H9 (cell line): ENCODE measurements around the gene MTMR6. TPM values are rescaled to one million over a fixed set of nuclear protein-coding genes. Genes with fewer than 3 reads are reported as not detected.

Experiments used
- DNase-seq: peaks from one replicate; pipeline ENCODE4 v3.0.0-alpha.2; 2017
- H2AFZ ChIP-seq: one replicate; pipeline ENCODE4 v1.6.1; 2013; ENCODE audit warnings: mild to moderate bottlenecking, low read length, control low read depth, moderate library complexity
- H2AK5ac ChIP-seq: 2 replicates; pipeline ENCODE4 v1.6.1; 2013; ENCODE audit warnings: low read length, control low read depth, mixed read lengths; ENCODE audit not compliant: insufficient read length
- H2BK120ac ChIP-seq: one replicate; pipeline ENCODE4 v1.6.1; 2013; ENCODE audit warnings: low read depth, mild to moderate bottlenecking, low read length, control low read depth, inconsistent platforms; ENCODE audit not compliant: poor library complexity, severe bottlenecking
- H2BK12ac ChIP-seq: 2 replicates; pipeline ENCODE4 v1.6.1; 2013; ENCODE audit warnings: low read length, control low read depth, mixed read lengths, low read depth; ENCODE audit not compliant: insufficient read length
- H2BK15ac ChIP-seq: 2 replicates; pipeline ENCODE4 v1.6.1; 2013; ENCODE audit warnings: low read depth, low read length, control low read depth
- H2BK20ac ChIP-seq: one replicate; pipeline ENCODE4 v1.6.1; 2013; ENCODE audit warnings: low read depth, mild to moderate bottlenecking, low read length, control low read depth, inconsistent platforms; ENCODE audit not compliant: poor library complexity, severe bottlenecking
- H2BK5ac ChIP-seq: 2 replicates; pipeline ENCODE4 v1.6.1; 2013; ENCODE audit warnings: low read length, control low read depth, mixed read lengths; ENCODE audit not compliant: insufficient read length
- H3K14ac ChIP-seq: 2 replicates; pipeline ENCODE4 v1.6.1; 2013; ENCODE audit warnings: low read length, control low read depth; ENCODE audit not compliant: insufficient read depth
- H3K18ac ChIP-seq: 2 replicates; pipeline ENCODE4 v1.6.1; 2013; ENCODE audit warnings: low read depth, mild to moderate bottlenecking, mixed read lengths, low read length, control low read depth; ENCODE audit not compliant: insufficient read length
- H3K23ac ChIP-seq: 2 replicates; pipeline ENCODE4 v1.6.1; 2013; ENCODE audit warnings: low read length, control low read depth, mixed read lengths, low read depth; ENCODE audit not compliant: insufficient read length
- H3K23me2 ChIP-seq: 2 replicates; pipeline ENCODE4 v1.6.1; 2013; ENCODE audit warnings: low read depth, mild to moderate bottlenecking, mixed read lengths, low read length, control low read depth; ENCODE audit not compliant: insufficient read length, poor library complexity, severe bottlenecking
- H3K27ac ChIP-seq: 2 replicates; pipeline ENCODE4 v1.5.1; 2013; ENCODE audit warnings: low read length, control low read depth, mixed read lengths, low read depth; ENCODE audit not compliant: insufficient read length
- H3K27me3 ChIP-seq: 2 replicates; pipeline ENCODE4 v1.6.1; 2013; ENCODE audit warnings: low read length, control low read depth, inconsistent platforms; ENCODE audit not compliant: insufficient read depth
- H3K4ac ChIP-seq: 2 replicates; pipeline ENCODE4 v1.6.1; 2013; ENCODE audit warnings: low read depth, mild to moderate bottlenecking, control low read depth, inconsistent platforms, low read length, moderate library complexity
- H3K4me1 ChIP-seq: 2 replicates; pipeline ENCODE4 v1.6.1; 2013; ENCODE audit warnings: low read length, control low read depth, inconsistent platforms; ENCODE audit not compliant: insufficient read depth
- H3K4me2 ChIP-seq: 2 replicates; pipeline ENCODE4 v1.6.1; 2013; ENCODE audit warnings: low read length, control low read depth, mixed read lengths; ENCODE audit not compliant: insufficient read length, insufficient read depth
- H3K56ac ChIP-seq: 2 replicates; pipeline ENCODE4 v1.6.1; 2013; ENCODE audit warnings: low read depth, mild to moderate bottlenecking, mixed read lengths, low read length, control low read depth; ENCODE audit not compliant: insufficient read length
- H3K79me1 ChIP-seq: 2 replicates; pipeline ENCODE4 v1.6.1; 2013; ENCODE audit warnings: low read depth, mild to moderate bottlenecking, moderate library complexity, low read length, control low read depth, inconsistent platforms; ENCODE audit not compliant: insufficient read depth, poor library complexity, severe bottlenecking
- H3K79me2 ChIP-seq: 2 replicates; pipeline ENCODE4 v1.6.1; 2013; ENCODE audit warnings: low read length, control low read depth, inconsistent platforms; ENCODE audit not compliant: insufficient read depth
- H3K9ac ChIP-seq: 2 replicates; pipeline ENCODE4 v1.6.1; 2013; ENCODE audit warnings: low read length, control low read depth, mixed read lengths; ENCODE audit not compliant: insufficient read length; ENCODE audit errors: extremely low read depth
- H3K9me3 ChIP-seq: one replicate; pipeline ENCODE4 v1.6.1; 2013; ENCODE audit warnings: low read depth, low read length, inconsistent platforms; ENCODE audit not compliant: control insufficient read depth
- H3T11ph ChIP-seq: one replicate; pipeline ENCODE4 v1.6.1; 2013; ENCODE audit warnings: mild to moderate bottlenecking, low read length, control low read depth, inconsistent platforms
- H4K20me1 ChIP-seq: one replicate; pipeline ENCODE4 v1.6.1; 2013; ENCODE audit not compliant: control insufficient read depth, insufficient read length, insufficient read depth
- H4K5ac ChIP-seq: 2 replicates; pipeline ENCODE4 v1.6.1; 2013; ENCODE audit warnings: low read depth, mild to moderate bottlenecking, mixed read lengths, low read length, control low read depth; ENCODE audit not compliant: insufficient read length
- H4K8ac ChIP-seq: replicated peaks from 2 replicates; pipeline ENCODE4 v1.6.1; 2013; ENCODE audit warnings: low read length, control low read depth, mixed read lengths, low read depth; ENCODE audit not compliant: insufficient read length
- H4K91ac ChIP-seq: 2 replicates; pipeline ENCODE4 v1.6.1; 2013; ENCODE audit warnings: low read depth, mild to moderate bottlenecking, moderate library complexity, mixed read lengths, low read length, control low read depth; ENCODE audit not compliant: insufficient read length
- H3K27ac Mint-ChIP-seq, 3 experiments: 2 replicates in 2 of 3; 3 replicates in 1 of 3; pipeline ENCODE4 v1.8.0; 2020 to 2021; ENCODE audit warnings: mixed read lengths in 3 of 3, mild to moderate bottlenecking in 1 of 3, moderate library complexity in 1 of 3
- H3K27me3 Mint-ChIP-seq: 2 replicates; pipeline ENCODE4 v1.8.0; 2021; ENCODE audit warnings: low read depth, mild to moderate bottlenecking, moderate library complexity, mixed read lengths
- H3K36me3 Mint-ChIP-seq, 3 experiments: 2 replicates in 2 of 3; 3 replicates in 1 of 3; pipeline ENCODE4 v1.8.0; 2020 to 2021; ENCODE audit warnings: low read depth in 3 of 3, mixed read lengths in 3 of 3; ENCODE audit not compliant: insufficient read depth in 1 of 3
- H3K4me1 Mint-ChIP-seq, 2 experiments: 2 replicates each; pipeline ENCODE4 v1.8.0; 2020; ENCODE audit warnings: mixed read lengths in 2 of 2
- H3K4me3 Mint-ChIP-seq, 2 experiments: 2 replicates in 1 of 2; 3 replicates in 1 of 2; pipeline ENCODE4 v1.8.0; 2020 to 2021; ENCODE audit warnings: mild to moderate bottlenecking in 2 of 2, mixed read lengths in 2 of 2, moderate library complexity in 1 of 2
- H3K9me3 Mint-ChIP-seq, 2 experiments: 2 replicates in 1 of 2; 3 replicates in 1 of 2; pipeline ENCODE4 v1.8.0; 2020; ENCODE audit warnings: mild to moderate bottlenecking in 2 of 2, mixed read lengths in 2 of 2, moderate library complexity in 1 of 2
- CTCF ChIP-seq: fragments of 200-600 bp; sonication (generic); conservative IDR thresholded peaks from 3 replicates; pipeline ENCODE4 v1.8.0; 2021; ENCODE audit warnings: antibody characterized with exemption, mild to moderate bottlenecking
- WGBS: extraction: QIAGEN DNeasy Blood & Tissue Kit; methylation state at CpG from one replicate; pipeline ENCODE4 v1.1.7; 2013; ENCODE audit warnings: missing lambda C conversion rate, low lambda C conversion rate, mixed read lengths; ENCODE audit not compliant: insufficient read length; ENCODE audit errors: extremely low coverage; 5-methylcytosine and 5-hydroxymethylcytosine counted together
- total RNA-seq: library from RNA; stranded (reverse); gene quantifications from 2 replicates; pipeline ENCODE4 v1.2.1, GENCODE V29; 2021

MTMR6 gene
- total RNA-seq, 1 experiment from 2014 or later: 7.0 TPM

- H3K79me2 ChIP-seq: peaks cover 28% of the 10 kb centered on the region
- H3K27ac ChIP-seq: no peak within 1 kb of the TSS
Measured at GRCh38 chr13:25301347-25302113, 14.2 kb upstream of the MTMR6 start, which contains the start of gene NUP58. Gene NUP58 (plus strand): TSS chr13:25301625. CDS start chr13:25301774, 149 bp downstream.

More at GRCh38 chr13:25301347-25302113, 14.2 kb upstream of the MTMR6 start, which contains the start of gene NUP58:
- H3K27me3 Mint-ChIP-seq: peaks cover 37% of the 10 kb centered on the region
- Histone ChIP-seq H3K4me1 (no peaks in the 10 kb centered on the region), H3K14ac (peak within 1 kb of the TSS; percentile 61), H3K9me3 (no peaks in the 10 kb centered on the region), H3K23ac (no peak within 1 kb of the TSS), H2AFZ (no peak within 1 kb of the TSS), H3K4me2 (peak within 1 kb of the TSS; percentile 76), H2BK120ac (no peak within 1 kb of the TSS), H3K4ac (no peak within 1 kb of the TSS), H3K79me1 (no peaks in the 10 kb centered on the region), H3K56ac (no peak within 1 kb of the TSS), H2BK5ac (no peak within 1 kb of the TSS), H2BK15ac (no peak within 1 kb of the TSS), H2BK20ac (no peak within 1 kb of the TSS), H2AK5ac (no peak within 1 kb of the TSS), H2BK12ac (no peak within 1 kb of the TSS), H4K91ac (no peak within 1 kb of the TSS), H3T11ph (no peak within 1 kb of the TSS), H4K20me1 (no peaks in the 10 kb centered on the region), H4K5ac (no peak within 1 kb of the TSS), H3K9ac (peak within 1 kb of the TSS; percentile 77), H3K18ac (peak within 1 kb of the TSS; percentile 54), H4K8ac (no peak within 1 kb of the TSS), H3K23me2 (no peaks in the 10 kb centered on the region), H3K27me3 (no peaks in the 10 kb centered on the region)
- peaks cover 15% of the 10 kb centered on the region in 2 experiments for H3K4me1 Mint-ChIP-seq
- H3K27ac Mint-ChIP-seq: peak within 1 kb of the TSS in 2 of 3 experiments; percentile 72 to 89; a peak in 3 of 7 replicates
- H3K9me3 Mint-ChIP-seq: peaks cover 0 to 6% of the 10 kb centered on the region in 2 experiments; a peak in 2 of 5 replicates
- H3K4me3 Mint-ChIP-seq: peak within 1 kb of the TSS; percentile 92 to 93
- no peak for TF ChIP-seq CTCF
- WGBS: no CpG with 5 or more reads among the region's 64 CpGs
- H3K36me3 Mint-ChIP-seq: peaks cover 6 to 26% (median 25%) of the 10 kb centered on the region in 3 experiments
- DNase-seq: peak; percentile 85
